ENCODE results near the gene CLSTN3.

- no peak for TF ChIP-seq CTCF (IDR thresholded peaks at IDR 0.05)
- TF ChIP-seq POLR2A (IDR thresholded peaks at IDR 0.05), result no peak
- no peak for TF ChIP-seq POLR2AphosphoS5 (IDR thresholded peaks at IDR 0.05; ENCODE audit: insufficient read depth in 1 of 2, low read depth in 1 of 2)
Observed at GRCh38 chr12:7161327-7161726, 31.2 kb downstream of the CLSTN3 start.
